ENCODE data around the gene SND1.

DNA sequence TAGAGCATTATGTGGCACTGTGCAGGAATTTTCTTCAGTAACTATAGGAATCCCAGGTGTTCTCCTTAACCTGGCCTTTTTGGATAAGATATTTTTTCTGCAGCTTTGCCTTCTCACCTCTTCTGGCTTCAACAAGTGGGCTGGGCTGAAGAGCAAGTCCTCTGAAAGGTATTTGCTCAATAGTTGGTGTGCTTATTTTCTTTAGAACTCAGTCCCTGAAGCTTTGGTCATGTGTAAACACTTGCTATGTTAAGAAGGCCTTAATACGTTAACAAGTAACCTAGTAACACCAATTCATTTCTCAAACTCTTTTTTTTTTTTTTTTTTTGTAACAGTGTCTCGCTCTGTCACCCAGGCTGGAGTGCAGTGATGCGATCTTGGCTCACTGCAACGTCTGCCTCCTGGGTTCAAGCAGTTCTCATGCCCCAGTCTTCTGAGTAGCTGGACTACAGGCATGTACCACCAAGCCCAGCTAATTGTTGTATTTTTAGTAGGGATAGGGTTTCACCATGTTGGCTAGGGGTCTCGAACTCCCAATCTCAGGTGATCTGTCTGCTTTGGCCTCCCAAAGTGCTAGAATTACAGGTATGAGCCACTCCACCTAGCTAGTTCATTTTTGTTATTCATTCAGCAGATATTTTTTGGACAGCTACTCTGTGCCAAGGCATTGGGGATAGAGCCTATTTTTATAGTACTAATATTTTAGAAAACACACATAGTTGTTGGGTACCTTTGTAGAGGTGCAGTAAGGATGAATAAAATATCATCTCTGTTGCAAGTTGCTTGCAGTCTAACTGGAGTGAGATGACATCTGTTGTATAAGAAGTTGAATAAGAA is 164.6 kb downstream of the SND1 start:
- TF ChIP-seq, protein P1, sequence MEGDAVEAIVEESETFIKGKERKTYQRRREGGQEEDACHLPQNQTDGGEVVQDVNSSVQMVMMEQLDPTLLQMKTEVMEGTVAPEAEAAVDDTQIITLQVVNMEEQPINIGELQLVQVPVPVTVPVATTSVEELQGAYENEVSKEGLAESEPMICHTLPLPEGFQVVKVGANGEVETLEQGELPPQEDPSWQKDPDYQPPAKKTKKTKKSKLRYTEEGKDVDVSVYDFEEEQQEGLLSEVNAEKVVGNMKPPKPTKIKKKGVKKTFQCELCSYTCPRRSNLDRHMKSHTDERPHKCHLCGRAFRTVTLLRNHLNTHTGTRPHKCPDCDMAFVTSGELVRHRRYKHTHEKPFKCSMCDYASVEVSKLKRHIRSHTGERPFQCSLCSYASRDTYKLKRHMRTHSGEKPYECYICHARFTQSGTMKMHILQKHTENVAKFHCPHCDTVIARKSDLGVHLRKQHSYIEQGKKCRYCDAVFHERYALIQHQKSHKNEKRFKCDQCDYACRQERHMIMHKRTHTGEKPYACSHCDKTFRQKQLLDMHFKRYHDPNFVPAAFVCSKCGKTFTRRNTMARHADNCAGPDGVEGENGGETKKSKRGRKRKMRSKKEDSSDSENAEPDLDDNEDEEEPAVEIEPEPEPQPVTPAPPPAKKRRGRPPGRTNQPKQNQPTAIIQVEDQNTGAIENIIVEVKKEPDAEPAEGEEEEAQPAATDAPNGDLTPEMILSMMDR (IDR thresholded peaks at IDR 0.05), result no peak
- TF ChIP-seq POLR2A (IDR thresholded peaks at IDR 0.05) (no peak), POLR2AphosphoS5 (IDR thresholded peaks at IDR 0.05) (no peak)

Measured in breast epithelium (tissue), 3 donors.